ENCODE measurements around the gene GASK1B. TPM values are rescaled to one million over a fixed set of nuclear protein-coding genes. Genes with fewer than 3 reads are reported as not detected.

Gene GASK1B
- total RNA-seq: 10 to 100 TPM in 3 of 4 donors, 1 to 10 TPM in 1; 7.9 to 22.5 (median 14.1) TPM

DNA sequence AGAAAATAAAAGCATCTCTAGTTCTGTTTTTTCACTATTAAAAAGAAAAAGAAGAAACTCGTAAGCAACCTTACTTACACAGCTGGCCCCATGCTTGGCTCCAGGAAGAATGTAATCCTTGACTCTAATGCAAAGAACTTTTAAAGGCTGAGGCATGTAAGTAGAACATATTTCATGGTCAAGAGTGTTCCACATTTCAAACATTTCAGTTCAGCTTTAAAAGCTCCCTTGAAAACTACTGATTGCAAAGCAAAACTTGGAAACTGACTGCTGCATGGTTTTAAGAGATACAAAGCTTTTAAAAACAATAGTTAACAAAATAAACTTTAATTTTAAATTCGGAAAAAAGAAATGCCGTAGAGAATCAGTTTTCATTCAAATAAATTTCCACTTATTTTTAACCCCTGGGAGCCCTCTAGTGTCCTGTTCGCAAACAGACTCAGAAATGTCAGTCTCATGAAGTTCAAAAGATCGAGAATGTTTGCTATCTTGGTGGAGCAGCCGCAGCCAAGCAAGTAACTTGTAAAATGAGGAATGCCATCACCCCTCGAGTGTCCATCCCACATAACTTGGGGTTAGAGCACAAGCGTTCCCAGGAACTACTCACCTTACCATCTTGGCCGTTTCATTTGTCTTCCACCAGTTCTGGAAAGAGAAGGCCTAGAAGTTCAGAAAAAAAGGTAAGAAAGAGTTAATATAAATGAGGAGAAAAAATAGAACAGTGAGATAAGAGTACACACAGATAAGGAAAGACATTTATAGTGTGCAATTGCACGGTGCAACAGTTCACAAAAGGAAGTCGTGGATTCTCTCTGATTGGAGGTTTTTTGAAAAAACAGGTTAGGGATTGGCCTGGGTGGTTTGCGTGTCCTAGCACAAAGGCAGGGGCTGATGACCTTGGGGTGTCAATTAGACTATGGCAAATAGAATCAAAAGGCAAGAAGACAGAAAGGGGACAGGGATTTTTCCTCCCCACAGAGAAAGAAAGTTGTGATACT is at the start of gene GASK1B:
GASK1B (minus strand) TSS at position 765 of the 998 bp plus-strand sequence. CDS start 1,650 bp downstream, outside the sequence.
- 7% methylated on average over 12 of the region's 12 CpGs for WGBS, 2 donors (ENCODE audit: low coverage in 1 of 2)
- peak; percentile 50 for DNase-seq
- peak within 1 kb of the TSS; percentile 70 to 82 (median 78) for H3K27ac ChIP-seq
- intact Hi-C loops (cut with DNase I; ENCODE audit: low total_unique reads): no loop called here
- peaks cover 0 to 36% (median 16%) of the 10 kb centered on the region in 4 donors for H3K4me1 ChIP-seq
- in situ Hi-C loops (cut with MboI; ENCODE audit: low pct_ligation_motif_present in 1 of 4, low pct_unique_long_range_greater_than_20kb in 1 of 4, low sequenced_read_pairs in 3 of 4): loop anchor here in 1 of 4 donors (25.0 kb wide), 1 partner anchor 185 kb away; no protein-coding TSS in a partner anchor
- TF ChIP-seq, protein P1, sequence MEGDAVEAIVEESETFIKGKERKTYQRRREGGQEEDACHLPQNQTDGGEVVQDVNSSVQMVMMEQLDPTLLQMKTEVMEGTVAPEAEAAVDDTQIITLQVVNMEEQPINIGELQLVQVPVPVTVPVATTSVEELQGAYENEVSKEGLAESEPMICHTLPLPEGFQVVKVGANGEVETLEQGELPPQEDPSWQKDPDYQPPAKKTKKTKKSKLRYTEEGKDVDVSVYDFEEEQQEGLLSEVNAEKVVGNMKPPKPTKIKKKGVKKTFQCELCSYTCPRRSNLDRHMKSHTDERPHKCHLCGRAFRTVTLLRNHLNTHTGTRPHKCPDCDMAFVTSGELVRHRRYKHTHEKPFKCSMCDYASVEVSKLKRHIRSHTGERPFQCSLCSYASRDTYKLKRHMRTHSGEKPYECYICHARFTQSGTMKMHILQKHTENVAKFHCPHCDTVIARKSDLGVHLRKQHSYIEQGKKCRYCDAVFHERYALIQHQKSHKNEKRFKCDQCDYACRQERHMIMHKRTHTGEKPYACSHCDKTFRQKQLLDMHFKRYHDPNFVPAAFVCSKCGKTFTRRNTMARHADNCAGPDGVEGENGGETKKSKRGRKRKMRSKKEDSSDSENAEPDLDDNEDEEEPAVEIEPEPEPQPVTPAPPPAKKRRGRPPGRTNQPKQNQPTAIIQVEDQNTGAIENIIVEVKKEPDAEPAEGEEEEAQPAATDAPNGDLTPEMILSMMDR (IDR thresholded peaks at IDR 0.05): peak; percentile 56 to 70 (median 63)
- TF ChIP-seq POLR2AphosphoS5 (IDR thresholded peaks at IDR 0.05): no peak
- no peaks in the 10 kb centered on the region for H3K27me3 ChIP-seq
- no peaks in the 10 kb centered on the region for H3K9me3 ChIP-seq
- H3K36me3 ChIP-seq: no peaks in the 10 kb centered on the region
- H3K4me3 ChIP-seq: peak within 1 kb of the TSS in 3 of 4 donors; percentile 25 to 37 (median 33)

- Histone ChIP-seq H3K4me3 (no peak overlapping the region), H3K27ac (no peak overlapping the region), H3K4me1 (no peaks in the 10 kb centered on the region), H3K36me3 (peaks cover 0 to 7% (median 1%) of the 10 kb centered on the region in 4 donors), H3K9me3 (no peaks in the 10 kb centered on the region), H3K27me3 (no peaks in the 10 kb centered on the region)
- 92% methylated on average over 1 of the region's 1 CpG; no CpG with 5 or more reads in 1 of the 2 donors for WGBS, 2 donors (ENCODE audit: low coverage in 1 of 2)
- no peak for DNase-seq
- in situ Hi-C loops (cut with MboI; ENCODE audit: low pct_ligation_motif_present in 1 of 4, low pct_unique_long_range_greater_than_20kb in 1 of 4, low sequenced_read_pairs in 3 of 4) (no loop called here), intact Hi-C loops (cut with DNase I; ENCODE audit: low total_unique reads) (no loop called here)
- TF ChIP-seq EP300 (IDR thresholded peaks at IDR 0.05; ENCODE audit: low read depth) (no peak), POLR2AphosphoS5 (IDR thresholded peaks at IDR 0.05) (no peak), POLR2A (IDR thresholded peaks at IDR 0.05) (no peak)
- TF ChIP-seq, protein P1 (IDR thresholded peaks at IDR 0.05): no peak
Measured at GRCh38 chr4:158219623-158220022, 46.8 kb upstream of the GASK1B start.

GRCh38 chr4:158217763-158218162 is 44.9 kb upstream of the GASK1B start:
- intact Hi-C loops (cut with DNase I; ENCODE audit: low total_unique reads): no loop called here
- Histone ChIP-seq H3K9me3 (no peaks in the 10 kb centered on the region), H3K36me3 (peaks cover 0 to 7% (median 1%) of the 10 kb centered on the region in 4 donors), H3K27ac (no peak overlapping the region), H3K4me1 (no peaks in the 10 kb centered on the region), H3K4me3 (no peak overlapping the region), H3K27me3 (no peaks in the 10 kb centered on the region)
- no peak for DNase-seq
- TF ChIP-seq, protein P1 (IDR thresholded peaks at IDR 0.05): no peak
- TF ChIP-seq EP300 (IDR thresholded peaks at IDR 0.05; ENCODE audit: low read depth) (no peak), POLR2AphosphoS5 (IDR thresholded peaks at IDR 0.05) (no peak), POLR2A (IDR thresholded peaks at IDR 0.05) (no peak)
- 75 to 81% methylated on average over 5 of the region's 5 CpGs for WGBS, 2 donors (ENCODE audit: low coverage in 1 of 2)
- in situ Hi-C loops (cut with MboI; ENCODE audit: low pct_ligation_motif_present in 1 of 4, low pct_unique_long_range_greater_than_20kb in 1 of 4, low sequenced_read_pairs in 3 of 4): no loop called here

DNA sequence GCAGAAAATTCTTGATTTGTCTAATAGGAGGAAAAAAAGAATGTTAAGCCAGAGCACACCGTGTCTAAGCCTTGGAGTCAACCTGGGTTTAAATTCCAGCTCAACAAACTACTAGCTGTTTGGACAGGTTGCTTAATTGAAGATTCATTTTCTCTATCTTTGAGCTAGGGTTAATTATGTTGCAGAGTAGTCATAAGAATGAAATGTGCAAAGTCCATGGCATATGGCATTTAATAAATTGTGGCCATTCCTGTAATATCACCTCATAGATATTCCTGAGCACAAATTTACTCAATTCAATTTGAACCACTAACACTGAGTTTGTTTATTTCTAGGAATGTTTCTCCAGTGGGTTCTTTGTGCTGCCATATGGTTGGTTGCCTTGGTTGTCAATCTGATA is 42.0 kb upstream of the GASK1B start:
- no peak overlapping the region for H3K27ac ChIP-seq
- no peak for DNase-seq
- no peaks in the 10 kb centered on the region for H3K27me3 ChIP-seq
- WGBS, 2 donors (ENCODE audit: low coverage in 1 of 2): 63 to 72% methylated on average over 1 of the region's 1 CpG
- in situ Hi-C loops (cut with MboI; ENCODE audit: low pct_ligation_motif_present in 1 of 4, low pct_unique_long_range_greater_than_20kb in 1 of 4, low sequenced_read_pairs in 3 of 4) (no loop called here), intact Hi-C loops (cut with DNase I; ENCODE audit: low total_unique reads) (no loop called here)
- no peaks in the 10 kb centered on the region for H3K9me3 ChIP-seq
- TF ChIP-seq POLR2AphosphoS5 (IDR thresholded peaks at IDR 0.05): no peak
- TF ChIP-seq POLR2A (IDR thresholded peaks at IDR 0.05): no peak
- TF ChIP-seq EP300 (IDR thresholded peaks at IDR 0.05; ENCODE audit: low read depth): no peak
- TF ChIP-seq, protein P1 (IDR thresholded peaks at IDR 0.05): no peak
- peaks cover 0 to 16% (median 10%) of the 10 kb centered on the region in 4 donors for H3K4me1 ChIP-seq
- H3K36me3 ChIP-seq: no peaks in the 10 kb centered on the region
- no peak overlapping the region for H3K4me3 ChIP-seq
